ENCODE measurements around the gene KCNC1. TPM values are rescaled to one million over a fixed set of nuclear protein-coding genes. Genes with fewer than 3 reads are reported as not detected.

Gene KCNC1
- total and polyA plus RNA-seq, 2 experiments from 2014 or later, result 0.11 TPM; not detected in 1

- Mint-ChIP-seq H3K27me3 (ENCODE audit: insufficient read depth, low read depth, poor library complexity) (peaks cover 5% of the 10 kb centered on the region), H3K4me3 (no peak overlapping the region), H3K4me1 (no peaks in the 10 kb centered on the region; the same call in 2 of the 3 replicates), H3K36me3 (ENCODE audit: low read depth) (no peaks in the 10 kb centered on the region), H3K27ac (no peak overlapping the region), H3K9me3 (no peaks in the 10 kb centered on the region)
- Histone ChIP-seq H4K20me1 (replicated peaks; ENCODE audit: insufficient read depth) (no peaks in the 10 kb centered on the region), H3F3A (replicated peaks; ENCODE audit: low read depth) (no peaks in the 10 kb centered on the region), H3K4me3 (no peak overlapping the region), H3K79me2 (replicated peaks; ENCODE audit: insufficient read depth) (no peaks in the 10 kb centered on the region), H3K27me3 (ENCODE audit: insufficient read depth) (no peaks in the 10 kb centered on the region), H2AFZ (no peak overlapping the region), H3K27ac (ENCODE audit: low read depth) (no peak overlapping the region), H3K36me3 (ENCODE audit: insufficient read depth) (no peaks in the 10 kb centered on the region), H3K4me1 (ENCODE audit: insufficient read depth) (no peaks in the 10 kb centered on the region), H3K9me2 (ENCODE audit: insufficient read depth) (no peaks in the 10 kb centered on the region), H3K4me2 (no peak overlapping the region)
- TF ChIP-seq EZH2 (IDR thresholded peaks at IDR 0.05; ENCODE audit: low read depth, unreplicated experiment), result no peak
- TF ChIP-seq JUNB (IDR thresholded peaks at IDR 0.05; ENCODE audit: unreplicated experiment), result no peak
- TF ChIP-seq ZNF114 (CRISPR knock-in tag; IDR thresholded peaks at IDR 0.05), result no peak
- TF ChIP-seq EZH2phosphoT487 (IDR thresholded peaks at IDR 0.05; ENCODE audit: unreplicated experiment), result no peak
- no peak for TF ChIP-seq POLR2AphosphoS5 (IDR thresholded peaks at IDR 0.05; ENCODE audit: low read depth)
- no peak for TF ChIP-seq NANOG (IDR thresholded peaks at IDR 0.05; ENCODE audit: borderline replicate concordance)
- TF ChIP-seq ZNF331 (CRISPR knock-in tag; IDR thresholded peaks at IDR 0.05; ENCODE audit: low read depth), result no peak
- TF ChIP-seq REST (IDR thresholded peaks at IDR 0.05; ENCODE audit: unreplicated experiment), result no peak
- TF ChIP-seq ETS1 (IDR thresholded peaks at IDR 0.05), result no peak
- TF ChIP-seq STAT1 (IDR thresholded peaks at IDR 0.05; ENCODE audit: unreplicated experiment), result no peak
- TF ChIP-seq ZNF462 (CRISPR knock-in tag; IDR thresholded peaks at IDR 0.05), result no peak
- TF ChIP-seq CREB1 (CRISPR knock-in tag; IDR thresholded peaks at IDR 0.05; ENCODE audit: low read depth), result no peak
- TF ChIP-seq CTCF (conservative IDR thresholded peaks at IDR 0.05; ENCODE audit: low read depth in 2 of 2), result no peak
- no peak for DNase-seq (ENCODE audit: low spot score)
- ATAC-seq, result no peak
Measured at GRCh38 chr11:17753153-17753552, 18.6 kb downstream of the KCNC1 start.

Data from GM23338 (cell line).